SH-SY5Y (cell line): ENCODE results near the gene BRWD1.

Experiments used
- GATA2 ChIP-seq: IDR thresholded peaks from 2 replicates; pipeline ENCODE4 v1.6.1; 2011; ENCODE audit warnings: mild to moderate bottlenecking, low read depth, low read length
- GATA3 ChIP-seq: IDR thresholded peaks from 2 replicates; pipeline ENCODE4 v1.6.1; 2011; ENCODE audit warnings: low read depth, mild to moderate bottlenecking, low read length, moderate library complexity

DNA sequence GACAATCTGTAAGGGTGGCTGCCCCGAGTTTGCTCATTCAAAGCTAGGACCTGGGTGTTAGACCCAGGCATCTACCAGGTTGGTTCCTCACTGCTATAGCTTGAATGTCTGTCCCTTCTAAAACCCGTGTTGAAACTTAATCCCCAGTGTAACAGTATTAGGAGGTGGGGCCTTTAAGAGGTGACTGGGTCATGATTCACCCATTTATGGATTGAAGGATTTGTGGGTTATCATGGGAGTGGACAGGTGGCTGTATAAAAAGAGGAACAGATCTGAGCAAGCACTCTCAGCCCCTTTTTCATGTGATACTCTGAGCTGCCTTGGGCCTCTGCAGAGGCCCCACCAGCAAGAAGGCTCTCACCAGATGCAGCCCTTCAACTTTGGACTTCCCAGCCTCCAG is 159.6 kb downstream of the BRWD1 start:
- no peak for TF ChIP-seq GATA3
- no peak for TF ChIP-seq GATA2
